Smooth muscle cell (in vitro differentiated cells): ENCODE measurements around the gene E4F1. TPM values are rescaled to one million over a fixed set of nuclear protein-coding genes. Genes with fewer than 3 reads are reported as not detected.

Experiments used
- DNase-seq: peaks from one replicate; lab custom pipeline; 2025; ENCODE audit not compliant: unreplicated experiment; lab: John Stamatoyannopoulos, UW
- H2AFZ ChIP-seq: fragments of 200-600 bp; sonication (generic); 2 replicates; pipeline ENCODE4 v1.6.0; 2016; ENCODE audit warnings: antibody characterized with exemption, low read depth, mild to moderate bottlenecking
- H3F3A ChIP-seq: fragments of 200-600 bp; sonication (generic); 2 replicates; pipeline ENCODE4 v1.6.0; 2017; ENCODE audit warnings: antibody characterized with exemption, low read depth
- H3K27ac ChIP-seq: fragments of 200-600 bp; sonication (generic); 2 replicates; pipeline ENCODE4 v1.5.1; 2016; ENCODE audit warnings: low read depth, mild to moderate bottlenecking
- H3K27me3 ChIP-seq: fragments of 200-600 bp; sonication (generic); 2 replicates; pipeline ENCODE4 v1.6.1; 2016; ENCODE audit warnings: low read depth, mild to moderate bottlenecking
- H3K36me3 ChIP-seq: fragments of 200-600 bp; sonication (generic); 2 replicates; pipeline ENCODE4 v1.5.1; 2016; ENCODE audit warnings: low read depth
- H3K4me1 ChIP-seq: fragments of 200-600 bp; sonication (generic); 2 replicates; pipeline ENCODE4 v1.5.1; 2016; ENCODE audit warnings: low read depth
- H3K4me2 ChIP-seq: fragments of 200-600 bp; sonication (generic); 2 replicates; pipeline ENCODE4 v1.6.0; 2016; ENCODE audit warnings: mild to moderate bottlenecking
- H3K4me3 ChIP-seq: fragments of 200-600 bp; sonication (generic); 2 replicates; pipeline ENCODE4 v1.5.1; 2016; ENCODE audit warnings: mild to moderate bottlenecking
- H3K79me2 ChIP-seq: fragments of 200-600 bp; sonication (generic); 2 replicates; pipeline ENCODE4 v1.6.0; 2016; ENCODE audit warnings: low read depth, mild to moderate bottlenecking
- H3K9ac ChIP-seq: fragments of 200-600 bp; sonication (generic); 2 replicates; pipeline ENCODE4 v1.6.0; 2016; ENCODE audit warnings: low read depth
- H3K9me3 ChIP-seq: fragments of 200-600 bp; sonication (generic); replicated peaks from 2 replicates; pipeline ENCODE4 v1.5.1; 2016; ENCODE audit warnings: low read depth
- H4K20me1 ChIP-seq: fragments of 200-600 bp; sonication (generic); 2 replicates; pipeline ENCODE4 v1.6.0; 2016; ENCODE audit warnings: low read depth
- WGBS: methylation state at CpG from one replicate; pipeline ENCODE4 v1.1.7; 2016; ENCODE audit warnings: low lambda C conversion rate; 5-methylcytosine and 5-hydroxymethylcytosine counted together
- polyA plus RNA-seq: library from polyadenylated mRNA; unstranded; fragments of >200 nt; fragmentation: Nextera tagmentation; extraction: Ambion mirVana; gene quantifications from 2 replicates; pipeline ENCODE4 v1.2.1, GENCODE V29; 2016
- total RNA-seq: library from RNA; depleted of rRNA; stranded (reverse); fragments of >200 nt; gene quantifications from 2 replicates; pipeline ENCODE4 v1.2.3, GENCODE V29; 2014
- TF ChIP-seq, protein P1 (sequence below): fragments of 200-600 bp; sonication (generic); IDR thresholded peaks from 2 replicates; pipeline ENCODE4 v1.5.1; 2017; ENCODE audit warnings: borderline replicate concordance, mild to moderate bottlenecking, antibody characterized with exemption; ENCODE audit not compliant: insufficient read depth, poor library complexity, severe bottlenecking

Gene E4F1
- total and polyA plus RNA-seq, 2 experiments from 2014 or later = 12.1 to 22.4 TPM

DNA sequence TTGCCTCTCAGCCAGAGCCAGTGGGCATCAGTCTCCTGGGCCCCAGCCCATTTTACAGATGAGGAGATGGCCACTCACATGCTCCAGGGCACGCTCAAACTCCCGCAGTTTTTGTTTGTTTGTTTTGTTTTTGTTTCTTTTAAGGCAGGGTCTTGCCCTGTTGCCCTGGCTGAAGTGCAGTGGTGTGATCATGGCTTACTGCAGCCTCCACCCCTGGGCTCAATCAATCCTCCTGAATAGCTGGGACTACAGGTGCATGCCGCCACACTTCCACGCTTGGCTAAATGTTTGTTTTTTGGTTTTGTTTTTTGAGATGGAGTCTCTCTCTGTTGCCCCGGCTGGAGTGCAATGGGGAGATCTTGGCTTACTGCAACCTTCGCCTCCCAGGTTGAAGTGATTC, 3.5 kb downstream of the E4F1 start:
- TF ChIP-seq, protein P1, sequence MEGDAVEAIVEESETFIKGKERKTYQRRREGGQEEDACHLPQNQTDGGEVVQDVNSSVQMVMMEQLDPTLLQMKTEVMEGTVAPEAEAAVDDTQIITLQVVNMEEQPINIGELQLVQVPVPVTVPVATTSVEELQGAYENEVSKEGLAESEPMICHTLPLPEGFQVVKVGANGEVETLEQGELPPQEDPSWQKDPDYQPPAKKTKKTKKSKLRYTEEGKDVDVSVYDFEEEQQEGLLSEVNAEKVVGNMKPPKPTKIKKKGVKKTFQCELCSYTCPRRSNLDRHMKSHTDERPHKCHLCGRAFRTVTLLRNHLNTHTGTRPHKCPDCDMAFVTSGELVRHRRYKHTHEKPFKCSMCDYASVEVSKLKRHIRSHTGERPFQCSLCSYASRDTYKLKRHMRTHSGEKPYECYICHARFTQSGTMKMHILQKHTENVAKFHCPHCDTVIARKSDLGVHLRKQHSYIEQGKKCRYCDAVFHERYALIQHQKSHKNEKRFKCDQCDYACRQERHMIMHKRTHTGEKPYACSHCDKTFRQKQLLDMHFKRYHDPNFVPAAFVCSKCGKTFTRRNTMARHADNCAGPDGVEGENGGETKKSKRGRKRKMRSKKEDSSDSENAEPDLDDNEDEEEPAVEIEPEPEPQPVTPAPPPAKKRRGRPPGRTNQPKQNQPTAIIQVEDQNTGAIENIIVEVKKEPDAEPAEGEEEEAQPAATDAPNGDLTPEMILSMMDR = no peak
- H3K4me2 ChIP-seq = no peak overlapping the region
- H3K36me3 ChIP-seq = no peaks in the 10 kb centered on the region
- DNase-seq = no peak
- WGBS = 98% methylated on average over 6 of the region's 6 CpGs
- H4K20me1 ChIP-seq = peaks cover 71% of the 10 kb centered on the region
- no peaks in the 10 kb centered on the region for H3K27me3 ChIP-seq
- peaks cover 6% of the 10 kb centered on the region for H3K4me1 ChIP-seq
- no peak overlapping the region for H3K4me3 ChIP-seq
- H3K27ac ChIP-seq = no peak overlapping the region
- H3K9ac ChIP-seq = no peak overlapping the region
- H3F3A ChIP-seq = no peaks in the 10 kb centered on the region
- H2AFZ ChIP-seq = no peak overlapping the region
- peaks cover 50% of the 10 kb centered on the region for H3K79me2 ChIP-seq
- H3K9me3 ChIP-seq = no peaks in the 10 kb centered on the region

DNA sequence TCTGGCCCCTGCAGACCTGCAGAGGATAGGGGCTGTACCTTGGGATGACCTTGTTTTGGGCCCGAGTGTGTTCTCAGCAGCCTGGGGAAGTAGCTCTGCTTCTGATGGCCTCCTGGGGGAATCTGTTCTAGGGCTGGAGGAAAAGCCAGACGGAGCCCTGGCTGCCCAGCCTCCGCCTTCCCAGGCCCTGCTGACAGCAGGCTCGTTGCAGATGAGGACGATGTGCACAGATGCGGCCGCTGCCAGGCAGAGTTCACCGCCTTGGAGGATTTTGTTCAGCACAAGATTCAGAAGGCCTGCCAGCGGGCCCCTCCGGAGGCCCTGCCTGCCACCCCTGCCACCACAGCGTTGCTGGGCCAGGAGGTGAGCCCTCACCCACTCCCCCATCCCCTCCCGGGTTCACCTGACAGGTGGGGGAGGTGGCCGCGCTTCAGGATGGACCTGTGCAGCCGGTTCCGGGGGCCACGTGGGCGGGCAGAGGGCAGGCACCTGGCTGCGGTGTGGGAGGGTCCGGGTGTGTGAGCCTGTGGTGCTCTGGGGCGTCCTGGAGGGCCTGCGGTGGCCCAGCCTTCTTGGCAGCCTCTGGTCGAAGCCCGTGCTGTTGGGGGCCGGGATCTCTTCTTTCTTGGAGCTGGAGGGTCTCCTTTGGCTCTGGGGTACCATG, 4.9 kb downstream of the E4F1 start:
- H3K4me1 ChIP-seq = peaks cover 6% of the 10 kb centered on the region
- no peak overlapping the region for H2AFZ ChIP-seq
- H3K27me3 ChIP-seq = no peaks in the 10 kb centered on the region
- no peaks in the 10 kb centered on the region for H3F3A ChIP-seq
- no peak overlapping the region for H3K9ac ChIP-seq
- no peak overlapping the region for H3K27ac ChIP-seq
- no peak overlapping the region for H3K4me3 ChIP-seq
- no peak overlapping the region for H3K4me2 ChIP-seq
- peaks cover 71% of the 10 kb centered on the region for H4K20me1 ChIP-seq
- no peaks in the 10 kb centered on the region for H3K36me3 ChIP-seq
- no peak for DNase-seq
- H3K79me2 ChIP-seq = peaks cover 50% of the 10 kb centered on the region
- TF ChIP-seq, protein P1 = no peak
- no peaks in the 10 kb centered on the region for H3K9me3 ChIP-seq
- 93% methylated on average over 20 of the region's 25 CpGs for WGBS

DNA sequence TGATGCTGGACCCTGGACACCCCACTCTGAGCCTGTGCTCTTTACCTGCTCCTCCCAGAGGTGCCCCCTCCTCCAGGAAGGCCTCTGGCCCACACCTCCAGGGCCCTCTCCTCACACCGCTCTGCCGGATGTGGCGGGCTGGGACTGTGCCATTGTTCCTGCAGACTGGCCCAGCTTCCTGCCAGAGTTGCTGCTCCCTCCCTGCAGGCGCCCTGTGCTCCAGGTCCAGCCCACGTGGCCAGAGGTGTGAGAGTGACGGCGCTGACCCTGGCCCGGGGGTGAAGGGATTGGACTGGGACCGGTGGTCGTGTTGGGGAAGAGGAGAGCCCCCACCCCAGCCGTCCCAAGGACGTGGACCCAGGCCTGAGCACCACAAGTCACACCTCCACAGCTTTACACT, 5.7 kb downstream of the E4F1 start:
- H3K36me3 ChIP-seq = no peaks in the 10 kb centered on the region
- no peak overlapping the region for H3K4me2 ChIP-seq
- no peaks in the 10 kb centered on the region for H3K27me3 ChIP-seq
- 95% methylated on average over 12 of the region's 12 CpGs for WGBS
- peaks cover 46% of the 10 kb centered on the region for H3K79me2 ChIP-seq
- TF ChIP-seq, protein P1 = no peak
- H2AFZ ChIP-seq = no peak overlapping the region
- H3K4me1 ChIP-seq = peaks cover 6% of the 10 kb centered on the region
- H3K4me3 ChIP-seq = no peak overlapping the region
- no peak for DNase-seq
- H3K9me3 ChIP-seq = no peaks in the 10 kb centered on the region
- no peaks in the 10 kb centered on the region for H3F3A ChIP-seq
- H3K9ac ChIP-seq = no peak overlapping the region
- peaks cover 77% of the 10 kb centered on the region for H4K20me1 ChIP-seq
- H3K27ac ChIP-seq = no peak overlapping the region
